WTC11 (cell line): Measurements from ENCODE around the gene VTI1A. TPM values are rescaled to one million over a fixed set of nuclear protein-coding genes. Genes with fewer than 3 reads are reported as not detected.

Source experiments
- ATAC-seq: fragments of 200-7000 bp; cut with Tn5 transposase; 2 replicates; pipeline ENCODE4 v1.10.0; 2021; ENCODE audit warnings: mild to moderate bottlenecking, moderate library complexity
- CTCF ChIA-PET: fragments of 300-600 bp; sonication (Branson Sonifier 250); formaldehyde crosslinking; loops from one replicate; lab custom pipeline; 2021; ENCODE audit warnings: antibody characterized with exemption; lab: Charles Lee
- POLR2A ChIA-PET: fragments of 350-600 bp; sonication (Branson Sonifier 250); formaldehyde crosslinking; loops from one replicate; lab custom pipeline; 2021; ENCODE audit warnings: antibody characterized with exemption; lab: Charles Lee
- DNase-seq: peaks from one replicate; pipeline ENCODE4 v3.0.0; 2021; ENCODE audit warnings: low spot score
- H3K27ac Mint-ChIP-seq: 2 replicates; pipeline ENCODE4 v1.8.0; 2021; ENCODE audit warnings: mixed read lengths
- H3K27me3 Mint-ChIP-seq: 2 replicates; pipeline ENCODE4 v1.8.0; 2021; ENCODE audit warnings: low read depth, mild to moderate bottlenecking, moderate library complexity, mixed read lengths
- H3K36me3 Mint-ChIP-seq: 2 replicates; pipeline ENCODE4 v1.8.0; 2021; ENCODE audit warnings: mixed read lengths
- H3K4me1 Mint-ChIP-seq: 2 replicates; pipeline ENCODE4 v1.8.0; 2022; ENCODE audit warnings: mixed read lengths
- H3K4me3 Mint-ChIP-seq: 2 replicates; pipeline ENCODE4 v1.8.0; 2021; ENCODE audit warnings: mild to moderate bottlenecking, moderate library complexity, mixed read lengths
- H3K9me3 Mint-ChIP-seq: 2 replicates; pipeline ENCODE4 v1.8.0; 2021; ENCODE audit warnings: mixed read lengths
- ATF1 ChIP-seq: sonication (generic); formaldehyde crosslinking; IDR thresholded peaks from 2 replicates; pipeline ENCODE4 v1.8.1; 2023; ENCODE audit warnings: mild to moderate bottlenecking, moderate library complexity, missing genetic modification reagents
- ATF3 ChIP-seq: sonication (generic); formaldehyde crosslinking; conservative IDR thresholded peaks from 2 replicates; pipeline ENCODE4 v1.8.1; 2022; ENCODE audit warnings: mild to moderate bottlenecking, missing genetic modification reagents
- CBFB ChIP-seq: sonication (generic); formaldehyde crosslinking; IDR thresholded peaks from 2 replicates; pipeline ENCODE4 v1.8.1; 2022; ENCODE audit warnings: mild to moderate bottlenecking, low read depth, missing genetic modification reagents
- CREB1 ChIP-seq: sonication (generic); formaldehyde crosslinking; IDR thresholded peaks from 2 replicates; pipeline ENCODE4 v1.8.0; 2023; ENCODE audit warnings: mild to moderate bottlenecking, missing genetic modification reagents
- CREM ChIP-seq: sonication (generic); formaldehyde crosslinking; IDR thresholded peaks from 2 replicates; pipeline ENCODE4 v1.8.1; 2022; ENCODE audit warnings: mild to moderate bottlenecking, missing genetic modification reagents, moderate library complexity
- E2F1 ChIP-seq: sonication (generic); formaldehyde crosslinking; IDR thresholded peaks from 2 replicates; pipeline ENCODE4 v1.8.0; 2022; ENCODE audit warnings: mild to moderate bottlenecking, missing genetic modification reagents
- ELF4 ChIP-seq: sonication (generic); formaldehyde crosslinking; IDR thresholded peaks from 2 replicates; pipeline ENCODE4 v1.8.1; 2022; ENCODE audit warnings: low read depth, mild to moderate bottlenecking, moderate library complexity, missing genetic modification reagents
- ESRRA ChIP-seq: sonication (generic); formaldehyde crosslinking; IDR thresholded peaks from 2 replicates; pipeline ENCODE4 v1.8.1; 2022; ENCODE audit warnings: mild to moderate bottlenecking, missing genetic modification reagents, borderline replicate concordance
- FOXK1 ChIP-seq: sonication (generic); formaldehyde crosslinking; IDR thresholded peaks from 2 replicates; pipeline ENCODE4 v1.8.0; 2022; ENCODE audit warnings: mild to moderate bottlenecking, moderate library complexity, missing genetic modification reagents
- HMGA2 ChIP-seq: fragments of 250-450 bp; sonication (Bioruptor Pico); IDR thresholded peaks from 2 replicates; pipeline ENCODE4 v1.4.0; 2021; ENCODE audit warnings: mild to moderate bottlenecking, moderate library complexity
- NFE2L1 ChIP-seq: sonication (generic); formaldehyde crosslinking; IDR thresholded peaks from 2 replicates; pipeline ENCODE4 v1.8.1; 2023; ENCODE audit warnings: missing genetic modification reagents
- NR3C1 ChIP-seq: sonication (generic); formaldehyde crosslinking; conservative IDR thresholded peaks from 2 replicates; pipeline ENCODE4 v1.8.1; 2023; ENCODE audit warnings: low read depth, mild to moderate bottlenecking, missing genetic modification reagents
- OVOL2 ChIP-seq: fragments of 250-450 bp; sonication (Bioruptor Pico); IDR thresholded peaks from 2 replicates; pipeline ENCODE4 v1.9.0; 2021; ENCODE audit warnings: mild to moderate bottlenecking, borderline replicate concordance
- SP1 ChIP-seq: sonication (generic); formaldehyde crosslinking; conservative IDR thresholded peaks from 2 replicates; pipeline ENCODE4 v1.8.1; 2022; ENCODE audit warnings: missing genetic modification reagents
- ZNF281 ChIP-seq: sonication (generic); formaldehyde crosslinking; IDR thresholded peaks from 2 replicates; pipeline ENCODE4 v1.8.0; 2023; ENCODE audit warnings: mild to moderate bottlenecking, missing genetic modification reagents
- ZNF317 ChIP-seq: sonication (generic); formaldehyde crosslinking; IDR thresholded peaks from 2 replicates; pipeline ENCODE4 v1.8.1; 2023; ENCODE audit warnings: low read depth, mild to moderate bottlenecking, moderate library complexity, missing genetic modification reagents, borderline replicate concordance
- ZNF396 ChIP-seq: fragments of 250-450 bp; sonication (Bioruptor Pico); IDR thresholded peaks from 2 replicates; pipeline ENCODE4 v1.8.0; 2021; ENCODE audit warnings: mild to moderate bottlenecking, moderate library complexity, borderline replicate concordance
- ZNF416 ChIP-seq: fragments of 250-450 bp; sonication (Bioruptor Pico); IDR thresholded peaks from 2 replicates; pipeline ENCODE4 v1.9.0; 2021; ENCODE audit warnings: mild to moderate bottlenecking, inconsistent platforms
- total RNA-seq: library from RNA; stranded (reverse); gene quantifications from 3 replicates; pipeline ENCODE4 v1.2.3, GENCODE V29; 2021
- TF ChIP-seq, protein P1 (sequence below): sonication (generic); formaldehyde crosslinking; IDR thresholded peaks from 2 replicates; pipeline ENCODE4 v1.8.1; 2023; ENCODE audit warnings: mild to moderate bottlenecking, missing genetic modification reagents, moderate library complexity
- TF ChIP-seq, protein P2 (sequence below): sonication (generic); formaldehyde crosslinking; IDR thresholded peaks from 2 replicates; pipeline ENCODE4 v1.8.1; 2022; ENCODE audit warnings: mild to moderate bottlenecking, missing genetic modification reagents, moderate library complexity, borderline replicate concordance
- TF ChIP-seq, protein P3 (sequence below): sonication (generic); formaldehyde crosslinking; IDR thresholded peaks from 2 replicates; pipeline ENCODE4 v1.8.1; 2023; ENCODE audit warnings: mild to moderate bottlenecking, missing genetic modification reagents, borderline replicate concordance
- TF ChIP-seq, protein P4 (sequence below): fragments of 250-450 bp; sonication (Bioruptor Pico); IDR thresholded peaks from 2 replicates; pipeline ENCODE4 v1.9.0; 2021; ENCODE audit warnings: mild to moderate bottlenecking

VTI1A gene
- total RNA-seq, 1 experiment from 2014 or later: 20.1 TPM

DNA sequence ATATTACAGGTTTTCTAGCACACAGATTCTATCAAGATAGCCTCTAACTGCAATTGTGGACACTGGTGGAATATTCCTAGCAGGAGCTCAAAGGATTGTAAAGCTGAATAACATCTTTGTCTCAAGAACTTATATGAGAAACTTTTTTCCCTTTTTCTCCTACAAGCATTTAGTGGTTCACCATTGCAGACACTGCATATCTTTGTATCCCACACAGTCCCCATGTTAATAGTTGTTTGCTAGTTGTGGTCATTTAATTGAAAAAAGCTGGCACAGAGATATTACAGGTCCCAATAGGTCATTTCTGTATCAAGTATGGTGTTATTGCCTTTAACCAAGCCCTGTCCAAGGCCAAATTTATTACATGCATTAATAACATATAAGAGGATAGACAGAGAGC lies 276.9 kb downstream of the VTI1A start (continued):
- TF ChIP-seq ZNF281 (CRISPR knock-in tag) (no peak), E2F1 (CRISPR knock-in tag) (no peak), ESRRA (CRISPR knock-in tag) (no peak), ZNF396 (CRISPR knock-in tag) (no peak), HMGA2 (CRISPR knock-in tag) (no peak)
- TF ChIP-seq, protein P1, sequence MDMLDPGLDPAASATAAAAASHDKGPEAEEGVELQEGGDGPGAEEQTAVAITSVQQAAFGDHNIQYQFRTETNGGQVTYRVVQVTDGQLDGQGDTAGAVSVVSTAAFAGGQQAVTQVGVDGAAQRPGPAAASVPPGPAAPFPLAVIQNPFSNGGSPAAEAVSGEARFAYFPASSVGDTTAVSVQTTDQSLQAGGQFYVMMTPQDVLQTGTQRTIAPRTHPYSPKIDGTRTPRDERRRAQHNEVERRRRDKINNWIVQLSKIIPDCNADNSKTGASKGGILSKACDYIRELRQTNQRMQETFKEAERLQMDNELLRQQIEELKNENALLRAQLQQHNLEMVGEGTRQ: no peak
- TF ChIP-seq, all 79 proteins: peak for 0

GRCh38 chr10:112724404-112724991 lies 277.5 kb downstream of the VTI1A start:
- no peaks in the 10 kb centered on the region for H3K36me3 Mint-ChIP-seq
- H3K27me3 Mint-ChIP-seq: no peaks in the 10 kb centered on the region
- H3K4me1 Mint-ChIP-seq: peaks cover 73% of the 10 kb centered on the region
- ATAC-seq: peak; percentile 50; the same call in 1 of the 2 replicates
- no peaks in the 10 kb centered on the region for H3K9me3 Mint-ChIP-seq
- no peak overlapping the region for H3K4me3 Mint-ChIP-seq
- CTCF ChIA-PET: interaction anchor here (0.6 kb wide), 1 partner anchor 162 kb away, joined by 3 read pairs; no protein-coding TSS in a partner anchor
- TF ChIP-seq ATF1: no peak
- no peak for TF ChIP-seq NFE2L1 (CRISPR knock-in tag)
- no peak for TF ChIP-seq ATF3 (CRISPR knock-in tag)
- TF ChIP-seq FOXK1 (CRISPR knock-in tag): no peak
- no peak for TF ChIP-seq CBFB (CRISPR knock-in tag)
- TF ChIP-seq, protein P2, sequence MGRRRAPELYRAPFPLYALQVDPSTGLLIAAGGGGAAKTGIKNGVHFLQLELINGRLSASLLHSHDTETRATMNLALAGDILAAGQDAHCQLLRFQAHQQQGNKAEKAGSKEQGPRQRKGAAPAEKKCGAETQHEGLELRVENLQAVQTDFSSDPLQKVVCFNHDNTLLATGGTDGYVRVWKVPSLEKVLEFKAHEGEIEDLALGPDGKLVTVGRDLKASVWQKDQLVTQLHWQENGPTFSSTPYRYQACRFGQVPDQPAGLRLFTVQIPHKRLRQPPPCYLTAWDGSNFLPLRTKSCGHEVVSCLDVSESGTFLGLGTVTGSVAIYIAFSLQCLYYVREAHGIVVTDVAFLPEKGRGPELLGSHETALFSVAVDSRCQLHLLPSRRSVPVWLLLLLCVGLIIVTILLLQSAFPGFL: no peak
- no peak for TF ChIP-seq NR3C1 (CRISPR knock-in tag)
- TF ChIP-seq, protein P3, sequence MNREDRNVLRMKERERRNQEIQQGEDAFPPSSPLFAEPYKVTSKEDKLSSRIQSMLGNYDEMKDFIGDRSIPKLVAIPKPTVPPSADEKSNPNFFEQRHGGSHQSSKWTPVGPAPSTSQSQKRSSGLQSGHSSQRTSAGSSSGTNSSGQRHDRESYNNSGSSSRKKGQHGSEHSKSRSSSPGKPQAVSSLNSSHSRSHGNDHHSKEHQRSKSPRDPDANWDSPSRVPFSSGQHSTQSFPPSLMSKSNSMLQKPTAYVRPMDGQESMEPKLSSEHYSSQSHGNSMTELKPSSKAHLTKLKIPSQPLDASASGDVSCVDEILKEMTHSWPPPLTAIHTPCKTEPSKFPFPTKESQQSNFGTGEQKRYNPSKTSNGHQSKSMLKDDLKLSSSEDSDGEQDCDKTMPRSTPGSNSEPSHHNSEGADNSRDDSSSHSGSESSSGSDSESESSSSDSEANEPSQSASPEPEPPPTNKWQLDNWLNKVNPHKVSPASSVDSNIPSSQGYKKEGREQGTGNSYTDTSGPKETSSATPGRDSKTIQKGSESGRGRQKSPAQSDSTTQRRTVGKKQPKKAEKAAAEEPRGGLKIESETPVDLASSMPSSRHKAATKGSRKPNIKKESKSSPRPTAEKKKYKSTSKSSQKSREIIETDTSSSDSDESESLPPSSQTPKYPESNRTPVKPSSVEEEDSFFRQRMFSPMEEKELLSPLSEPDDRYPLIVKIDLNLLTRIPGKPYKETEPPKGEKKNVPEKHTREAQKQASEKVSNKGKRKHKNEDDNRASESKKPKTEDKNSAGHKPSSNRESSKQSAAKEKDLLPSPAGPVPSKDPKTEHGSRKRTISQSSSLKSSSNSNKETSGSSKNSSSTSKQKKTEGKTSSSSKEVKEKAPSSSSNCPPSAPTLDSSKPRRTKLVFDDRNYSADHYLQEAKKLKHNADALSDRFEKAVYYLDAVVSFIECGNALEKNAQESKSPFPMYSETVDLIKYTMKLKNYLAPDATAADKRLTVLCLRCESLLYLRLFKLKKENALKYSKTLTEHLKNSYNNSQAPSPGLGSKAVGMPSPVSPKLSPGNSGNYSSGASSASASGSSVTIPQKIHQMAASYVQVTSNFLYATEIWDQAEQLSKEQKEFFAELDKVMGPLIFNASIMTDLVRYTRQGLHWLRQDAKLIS (CRISPR knock-in tag): no peak
- no peak for TF ChIP-seq SP1 (CRISPR knock-in tag)
- no peak for TF ChIP-seq CREB1 (CRISPR knock-in tag)
- TF ChIP-seq ZNF416 (CRISPR knock-in tag): no peak
- TF ChIP-seq CREM (CRISPR knock-in tag): no peak
- TF ChIP-seq OVOL2: no peak
- no peak for TF ChIP-seq ELF4 (CRISPR knock-in tag)
- TF ChIP-seq, protein P4, sequence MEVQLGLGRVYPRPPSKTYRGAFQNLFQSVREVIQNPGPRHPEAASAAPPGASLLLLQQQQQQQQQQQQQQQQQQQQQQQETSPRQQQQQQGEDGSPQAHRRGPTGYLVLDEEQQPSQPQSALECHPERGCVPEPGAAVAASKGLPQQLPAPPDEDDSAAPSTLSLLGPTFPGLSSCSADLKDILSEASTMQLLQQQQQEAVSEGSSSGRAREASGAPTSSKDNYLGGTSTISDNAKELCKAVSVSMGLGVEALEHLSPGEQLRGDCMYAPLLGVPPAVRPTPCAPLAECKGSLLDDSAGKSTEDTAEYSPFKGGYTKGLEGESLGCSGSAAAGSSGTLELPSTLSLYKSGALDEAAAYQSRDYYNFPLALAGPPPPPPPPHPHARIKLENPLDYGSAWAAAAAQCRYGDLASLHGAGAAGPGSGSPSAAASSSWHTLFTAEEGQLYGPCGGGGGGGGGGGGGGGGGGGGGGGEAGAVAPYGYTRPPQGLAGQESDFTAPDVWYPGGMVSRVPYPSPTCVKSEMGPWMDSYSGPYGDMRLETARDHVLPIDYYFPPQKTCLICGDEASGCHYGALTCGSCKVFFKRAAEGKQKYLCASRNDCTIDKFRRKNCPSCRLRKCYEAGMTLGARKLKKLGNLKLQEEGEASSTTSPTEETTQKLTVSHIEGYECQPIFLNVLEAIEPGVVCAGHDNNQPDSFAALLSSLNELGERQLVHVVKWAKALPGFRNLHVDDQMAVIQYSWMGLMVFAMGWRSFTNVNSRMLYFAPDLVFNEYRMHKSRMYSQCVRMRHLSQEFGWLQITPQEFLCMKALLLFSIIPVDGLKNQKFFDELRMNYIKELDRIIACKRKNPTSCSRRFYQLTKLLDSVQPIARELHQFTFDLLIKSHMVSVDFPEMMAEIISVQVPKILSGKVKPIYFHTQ (CRISPR knock-in tag): no peak
- TF ChIP-seq ZNF317 (CRISPR knock-in tag): no peak
- DNase-seq: no peak
- POLR2A ChIA-PET: no interaction called here
- H3K27ac Mint-ChIP-seq: peak overlapping the region; percentile 66; the same call in 1 of the 2 replicates
